ENCODE measurements around the gene MRGPRF.

GRCh38 chr11:69027704-69028372 lies 14.8 kb upstream of the MRGPRF start:
- no peak for TF ChIP-seq CTCF (IDR thresholded peaks at IDR 0.05)
- TF ChIP-seq EZH2 (IDR thresholded peaks at IDR 0.05; ENCODE audit: borderline replicate concordance, insufficient read depth, low read depth, low read length, poor library complexity, severe bottlenecking), result no peak

Data from B cell (primary cell).